HepG2 (cell line): ENCODE measurements around the gene CTNNA2. TPM values are rescaled to one million over a fixed set of nuclear protein-coding genes. Genes with fewer than 3 reads are reported as not detected.

Experiments
- ATAC-seq: fragments of 200-7000 bp; cut with Tn5 transposase; 3 replicates; pipeline ENCODE4 v1.9.1; 2020; ENCODE audit warnings: mild to moderate bottlenecking, moderate library complexity
- BruUV-seq: library from RNA; stranded (reverse); fragments of 400-500 nt; replicated peaks from 2 replicates; lab custom pipeline; 2021; lab: Mats Ljungman, UMichigan
- CTCF ChIA-PET: fragments of 300-600 bp; formaldehyde crosslinking; extraction: SDS; loops from one replicate; lab custom pipeline; 2021; ENCODE audit warnings: low total read pairs, inconsistent platforms, low intra/inter-chr PET ratio; lab: Yijun Ruan, JAX
- POLR2A ChIA-PET: fragments of 350-600 bp; sonication (Branson Sonifier 250); formaldehyde crosslinking; loops from one replicate; lab custom pipeline; 2020; ENCODE audit warnings: antibody characterized with exemption, inconsistent platforms; lab: Yijun Ruan, JAX
- DNase-seq: peaks from one replicate; pipeline ENCODE4 v3.0.0-alpha.2; 2015; ENCODE audit warnings: low spot score
- FAIRE-seq: peaks from 3 replicates; lab custom pipeline; 2011; peaks lifted over from hg19 to GRCh38; lab: Jason Lieb, UNC
- H2AFZ ChIP-seq: one replicate; pipeline ENCODE4 v1.6.1; 2011; ENCODE audit warnings: low read length, inconsistent platforms
- H3K27ac ChIP-seq: fragments of 300-600 bp; 3 replicates; pipeline ENCODE4 v1.8.0; 2011; ENCODE audit warnings: mixed run types, mild to moderate bottlenecking, mixed read lengths, low read length, inconsistent platforms; ENCODE audit not compliant: insufficient read depth; ENCODE audit errors: extremely low read length
- H3K27me3 ChIP-seq, 2 experiments: fragments of 200-600 bp in 1 of 2; 2 replicates in 1 of 2; 3 replicates in 1 of 2; pipeline versions ENCODE4 v1.6.0 to v1.8.0; 2011; ENCODE audit warnings: low read length in 2 of 2, mild to moderate bottlenecking in 2 of 2, moderate library complexity in 2 of 2, inconsistent platforms in 1 of 2; ENCODE audit not compliant: insufficient read depth in 2 of 2, control insufficient read depth in 1 of 2
- H3K36me3 ChIP-seq, 2 experiments: fragments of 200-600 bp in 1 of 2; replicated peaks in 1 of 2; 2 replicates in 1 of 2; 3 replicates in 1 of 2; pipeline versions ENCODE4 v1.5.1 to v1.8.0; 2011; ENCODE audit warnings: low read length in 2 of 2, inconsistent platforms in 1 of 2; ENCODE audit not compliant: insufficient read depth in 2 of 2, control insufficient read depth in 1 of 2
- H3K4me1 ChIP-seq: 2 replicates; pipeline ENCODE4 v1.5.1; 2012; ENCODE audit warnings: low read length, inconsistent platforms; ENCODE audit not compliant: insufficient read depth
- H3K4me2 ChIP-seq: 2 replicates; pipeline ENCODE4 v1.6.0; 2011; ENCODE audit warnings: low read depth, low read length, inconsistent platforms
- H3K4me3 ChIP-seq, 3 experiments: fragments of 200-600 bp in 1 of 3; sonication (generic), shearing (Covaris generic) in 1 of 3; replicated peaks in 1 of 3; 2 replicates each; pipeline ENCODE4 v1.5.1; 2011 to 2016; ENCODE audit warnings: low read length in 3 of 3, inconsistent platforms in 2 of 3, low read depth in 2 of 3, mild to moderate bottlenecking in 2 of 3, control low read depth in 1 of 3, mixed read lengths in 1 of 3; ENCODE audit not compliant: insufficient read depth in 1 of 3
- H3K79me2 ChIP-seq: one replicate; pipeline ENCODE4 v1.6.1; 2011; ENCODE audit warnings: low read length, inconsistent platforms; ENCODE audit not compliant: insufficient read depth
- H3K9ac ChIP-seq: 2 replicates; pipeline ENCODE4 v1.6.0; 2011; ENCODE audit warnings: mild to moderate bottlenecking, low read depth, low read length, inconsistent platforms; ENCODE audit not compliant: insufficient read depth
- H3K9me3 ChIP-seq: 2 replicates; pipeline ENCODE4 v1.5.1; 2012; ENCODE audit warnings: mild to moderate bottlenecking, low read length
- H4K20me1 ChIP-seq: 2 replicates; pipeline ENCODE4 v1.6.0; 2011; ENCODE audit warnings: inconsistent platforms, mild to moderate bottlenecking, low read length, moderate library complexity; ENCODE audit not compliant: insufficient read depth
- HHEX ChIP-seq: IDR thresholded peaks from 2 replicates; pipeline ENCODE4 v1.6.1; 2016; ENCODE audit warnings: control low read depth
- LCORL ChIP-seq, 2 experiments: fragments of 450-650 bp in 1 of 2; sonication (generic) in 1 of 2; formaldehyde crosslinking in 1 of 2; IDR thresholded peaks; 2 replicates each; pipeline versions ENCODE4 v1.5.0 to v1.6.1; 2017 to 2020; ENCODE audit warnings: antibody characterized with exemption in 1 of 2, missing genetic modification reagents in 1 of 2
- STAG1 ChIP-seq: sonication (generic); formaldehyde crosslinking; IDR thresholded peaks from 2 replicates; pipeline ENCODE4 v1.4.0; 2020; ENCODE audit warnings: missing genetic modification reagents
- ZKSCAN1 ChIP-seq: fragments of 150-350 bp; IDR thresholded peaks from 2 replicates; pipeline ENCODE4 v1.6.1; 2014; ENCODE audit warnings: low read length
- WGBS: methylation state at CpG from one replicate; pipeline ENCODE4 v1.1.6; 2017; ENCODE audit warnings: low lambda C conversion rate; 5-methylcytosine and 5-hydroxymethylcytosine counted together
- in situ Hi-C: cut with HindIII; loops from 2 replicates; pipeline ENCODE4 v1.10.0; 2017; ENCODE audit warnings: low pct_unique_long_range_greater_than_20kb; ENCODE audit not compliant: extremely low pct_ligation_motif_present
- intact Hi-C: fragments of 100-400 bp; cut with micrococcal nuclease; formaldehyde crosslinking; loops from one replicate; pipeline ENCODE4 v1.10.0; 2022; ENCODE audit not compliant: unreplicated experiment
- polyA plus RNA-seq, 8 experiments: library from polyadenylated mRNA; depleted of rRNA in 3 of 8; stranded (reverse) in 7 of 8; unstranded in 1 of 8; fragments of >200 nt; fragmentation: Illumina TruSeq in 4 of 8; extraction: Trizol in 4 of 8; gene quantifications; 2 replicates each; pipeline versions ENCODE4 v1.2.1 to v1.2.3, GENCODE V29; 2011 to 2016; ENCODE audit warnings: low read depth in 4 of 8, missing spikeins in 1 of 8, mixed read lengths in 1 of 8; ENCODE audit not compliant: insufficient read depth in 1 of 8
- total RNA-seq, 5 experiments: library from RNA; depleted of rRNA; stranded (reverse); fragments of >200 nt; fragmentation: Illumina TruSeq; extraction: Trizol; gene quantifications; 2 replicates each; pipeline ENCODE4 v1.2.3, GENCODE V29; 2016; ENCODE audit warnings: low read depth in 1 of 5
- TF ChIP-seq, protein P1 (sequence below): sonication (generic); formaldehyde crosslinking; IDR thresholded peaks from 2 replicates; pipeline ENCODE4 v1.5.0; 2020; ENCODE audit warnings: mild to moderate bottlenecking, missing genetic modification reagents, moderate library complexity
- TF ChIP-seq, protein P2 (sequence below): sonication (generic); formaldehyde crosslinking; IDR thresholded peaks from 2 replicates; pipeline ENCODE4 v1.4.0; 2020; ENCODE audit warnings: missing genetic modification reagents

CTNNA2 gene
- total and polyA plus RNA-seq, 2 of the 13 experiments (the other 11 are each of a cell fraction or from before 2014, with no cell fraction given): not detected

- H3K27me3 ChIP-seq: no peaks in the 10 kb centered on the region
- ChIA-PET POLR2A (no interaction called here), CTCF (no interaction called here)
- DNase-seq (peak; percentile 18), FAIRE-seq (peak; percentile 63), ATAC-seq (peak; percentile 85)
- intact Hi-C loops (loop anchor here (1.0 kb wide), 1 partner anchor 47 kb away; no protein-coding TSS in a partner anchor), in situ Hi-C loops (no loop called here)
- H3K4me1 ChIP-seq: no peaks in the 10 kb centered on the region
- no peak overlapping the region for H3K4me2 ChIP-seq
- no peak overlapping the region for H3K9ac ChIP-seq
- no TSS peak for BruUV-seq
- H3K79me2 ChIP-seq: no peaks in the 10 kb centered on the region
- H3K36me3 ChIP-seq: no peaks in the 10 kb centered on the region
- no peaks in the 10 kb centered on the region for H3K9me3 ChIP-seq
- H4K20me1 ChIP-seq: no peaks in the 10 kb centered on the region
- 17% methylated on average over 4 of the region's 4 CpGs for WGBS
- TF ChIP-seq, protein P1, sequence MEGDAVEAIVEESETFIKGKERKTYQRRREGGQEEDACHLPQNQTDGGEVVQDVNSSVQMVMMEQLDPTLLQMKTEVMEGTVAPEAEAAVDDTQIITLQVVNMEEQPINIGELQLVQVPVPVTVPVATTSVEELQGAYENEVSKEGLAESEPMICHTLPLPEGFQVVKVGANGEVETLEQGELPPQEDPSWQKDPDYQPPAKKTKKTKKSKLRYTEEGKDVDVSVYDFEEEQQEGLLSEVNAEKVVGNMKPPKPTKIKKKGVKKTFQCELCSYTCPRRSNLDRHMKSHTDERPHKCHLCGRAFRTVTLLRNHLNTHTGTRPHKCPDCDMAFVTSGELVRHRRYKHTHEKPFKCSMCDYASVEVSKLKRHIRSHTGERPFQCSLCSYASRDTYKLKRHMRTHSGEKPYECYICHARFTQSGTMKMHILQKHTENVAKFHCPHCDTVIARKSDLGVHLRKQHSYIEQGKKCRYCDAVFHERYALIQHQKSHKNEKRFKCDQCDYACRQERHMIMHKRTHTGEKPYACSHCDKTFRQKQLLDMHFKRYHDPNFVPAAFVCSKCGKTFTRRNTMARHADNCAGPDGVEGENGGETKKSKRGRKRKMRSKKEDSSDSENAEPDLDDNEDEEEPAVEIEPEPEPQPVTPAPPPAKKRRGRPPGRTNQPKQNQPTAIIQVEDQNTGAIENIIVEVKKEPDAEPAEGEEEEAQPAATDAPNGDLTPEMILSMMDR (CRISPR knock-in tag): peak; percentile 56
- TF ChIP-seq STAG1 (CRISPR knock-in tag) (peak; percentile 15; the same call in 1 of the 2 replicates), ZKSCAN1 (peak; percentile 77), LCORL (IDR thresholded peaks at IDR 0.05) (no peak), LCORL (CRISPR knock-in tag; IDR thresholded peaks at IDR 0.05) (no peak)
- H3K27ac ChIP-seq: no peak overlapping the region
- H2AFZ ChIP-seq: no peak overlapping the region
- no peak overlapping the region for H3K4me3 ChIP-seq
Measured at GRCh38 chr2:79982445-79982844, 469.6 kb downstream of the CTNNA2 start.

- in situ Hi-C loops: no loop called here
- WGBS: 19% methylated on average over 1 of the region's 1 CpG
- no peak for FAIRE-seq
- Histone ChIP-seq H3K9ac (no peak overlapping the region), H4K20me1 (no peaks in the 10 kb centered on the region), H2AFZ (no peak overlapping the region), H3K79me2 (no peaks in the 10 kb centered on the region), H3K4me3 (no peak overlapping the region), H3K36me3 (no peaks in the 10 kb centered on the region), H3K9me3 (no peaks in the 10 kb centered on the region), H3K4me2 (no peak overlapping the region), H3K4me1 (no peaks in the 10 kb centered on the region), H3K27ac (no peak overlapping the region), H3K27me3 (no peaks in the 10 kb centered on the region)
- intact Hi-C loops: no loop called here
- POLR2A ChIA-PET: no interaction called here
- no peak for TF ChIP-seq HHEX (CRISPR knock-in tag)
- TF ChIP-seq, protein P2, sequence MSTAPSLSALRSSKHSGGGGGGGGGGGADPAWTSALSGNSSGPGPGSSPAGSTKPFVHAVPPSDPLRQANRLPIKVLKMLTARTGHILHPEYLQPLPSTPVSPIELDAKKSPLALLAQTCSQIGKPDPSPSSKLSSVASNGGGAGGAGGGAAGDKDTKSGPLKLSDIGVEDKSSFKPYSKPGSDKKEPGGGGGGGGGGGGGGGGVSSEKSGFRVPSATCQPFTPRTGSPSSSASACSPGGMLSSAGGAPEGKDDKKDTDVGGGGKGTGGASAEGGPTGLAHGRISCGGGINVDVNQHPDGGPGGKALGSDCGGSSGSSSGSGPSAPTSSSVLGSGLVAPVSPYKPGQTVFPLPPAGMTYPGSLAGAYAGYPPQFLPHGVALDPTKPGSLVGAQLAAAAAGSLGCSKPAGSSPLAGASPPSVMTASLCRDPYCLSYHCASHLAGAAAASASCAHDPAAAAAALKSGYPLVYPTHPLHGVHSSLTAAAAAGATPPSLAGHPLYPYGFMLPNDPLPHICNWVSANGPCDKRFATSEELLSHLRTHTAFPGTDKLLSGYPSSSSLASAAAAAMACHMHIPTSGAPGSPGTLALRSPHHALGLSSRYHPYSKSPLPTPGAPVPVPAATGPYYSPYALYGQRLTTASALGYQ (CRISPR knock-in tag): no peak
- no peak for DNase-seq
- BruUV-seq: no TSS peak
- CTCF ChIA-PET: no interaction called here
- no peak for ATAC-seq
Measured at GRCh38 chr2:79984476-79984875, 471.6 kb downstream of the CTNNA2 start.
